HEK293 (cell line): Measurements from ENCODE around the gene NPAS2.

Experiments
- CTCF ChIA-PET: fragments of 350-600 bp; formaldehyde crosslinking; extraction: SDS; loops from one replicate; lab custom pipeline; 2021; ENCODE audit warnings: antibody characterized with exemption; lab: Yijun Ruan, JAX
- POLR2A ChIA-PET: fragments of 300-600 bp; formaldehyde crosslinking; extraction: SDS; loops from one replicate; lab custom pipeline; 2020; ENCODE audit warnings: antibody characterized with exemption, inconsistent platforms; lab: Yijun Ruan, JAX
- H3K27ac ChIP-seq: fragments of 200-500 bp; sonication (Bioruptor generic); 2 replicates; pipeline ENCODE4 v1.5.1; 2014; ENCODE audit warnings: low read depth, low read length, control low read depth, inconsistent platforms; ENCODE audit errors: extremely low read depth
- H3K36me3 ChIP-seq, 2 experiments: fragments of 200-500 bp in 1 of 2; sonication (Bioruptor generic) in 1 of 2; 1 replicate in 1 of 2; 2 replicates in 1 of 2; pipeline ENCODE4 v1.5.1; 2014 to 2017; ENCODE audit warnings: inconsistent platforms in 2 of 2, low read length in 2 of 2; ENCODE audit not compliant: control insufficient read depth in 2 of 2, insufficient read depth in 1 of 2
- H3K4me1 ChIP-seq: fragments of 200-500 bp; sonication (Bioruptor generic); 2 replicates; pipeline ENCODE4 v1.5.1; 2014; ENCODE audit warnings: mild to moderate bottlenecking, low read length, inconsistent platforms; ENCODE audit not compliant: control insufficient read depth, insufficient read depth
- H3K4me3 ChIP-seq: 2 replicates; pipeline ENCODE4 v1.5.1; 2011; ENCODE audit warnings: low read depth, mild to moderate bottlenecking, control low read depth, low read length, moderate library complexity
- H3K9me3 ChIP-seq: fragments of 200-500 bp; sonication (Bioruptor generic); 2 replicates; pipeline ENCODE4 v1.5.1; 2014; ENCODE audit warnings: low read depth, low read length, inconsistent platforms; ENCODE audit not compliant: control insufficient read depth, insufficient read depth
- BCL6B ChIP-seq: fragments of 450-650 bp; formaldehyde crosslinking; IDR thresholded peaks from 2 replicates; pipeline ENCODE4 v1.5.1; 2017; ENCODE audit warnings: missing biosample characterization, missing genetic modification characterization
- GLI2 ChIP-seq: fragments of 450-650 bp; formaldehyde crosslinking; IDR thresholded peaks from 2 replicates; pipeline ENCODE4; 2017; ENCODE audit warnings: missing biosample characterization, missing genetic modification characterization, low read depth, borderline replicate concordance
- WT1 ChIP-seq: fragments of 450-650 bp; formaldehyde crosslinking; IDR thresholded peaks from 2 replicates; pipeline ENCODE4 v1.5.1; 2016; ENCODE audit warnings: missing biosample characterization, missing genetic modification characterization
- ZBTB17 ChIP-seq: fragments of 450-650 bp; formaldehyde crosslinking; IDR thresholded peaks from 2 replicates; pipeline ENCODE4 v1.5.1; 2016; ENCODE audit warnings: missing biosample characterization, missing genetic modification characterization
- ZBTB26 ChIP-seq: fragments of 450-650 bp; formaldehyde crosslinking; optimal IDR thresholded peaks from 2 replicates; pipeline ENCODE3; 2016; ENCODE audit warnings: missing biosample characterization, mild to moderate bottlenecking, missing genetic modification characterization
- ZNF148 ChIP-seq: fragments of 450-650 bp; formaldehyde crosslinking; IDR thresholded peaks from 2 replicates; pipeline ENCODE4 v1.5.0; 2017; ENCODE audit warnings: missing biosample characterization, missing genetic modification characterization, borderline replicate concordance
- ZNF202 ChIP-seq: fragments of 450-650 bp; formaldehyde crosslinking; IDR thresholded peaks from 2 replicates; pipeline ENCODE4 v1.5.1; 2016; ENCODE audit warnings: missing biosample characterization, missing genetic modification characterization, borderline replicate concordance
- ZNF398 ChIP-seq: fragments of 450-650 bp; formaldehyde crosslinking; IDR thresholded peaks from 2 replicates; pipeline ENCODE4 v1.5.1; 2017; ENCODE audit warnings: missing biosample characterization, missing genetic modification characterization
- ZNF433 ChIP-seq: fragments of 450-650 bp; formaldehyde crosslinking; IDR thresholded peaks from 2 replicates; pipeline ENCODE4 v1.5.1; 2016; ENCODE audit warnings: missing biosample characterization, missing genetic modification characterization, low read depth
- ZNF501 ChIP-seq: fragments of 450-650 bp; formaldehyde crosslinking; IDR thresholded peaks from 2 replicates; pipeline ENCODE4 v1.5.1; 2016; ENCODE audit warnings: missing biosample characterization, missing genetic modification characterization
- ZNF596 ChIP-seq: fragments of 450-650 bp; IDR thresholded peaks from 2 replicates; pipeline ENCODE4 v1.5.0; 2018; ENCODE audit warnings: missing biosample characterization, mild to moderate bottlenecking, missing genetic modification characterization, moderate library complexity
- ZNF777 ChIP-seq: fragments of 450-650 bp; formaldehyde crosslinking; IDR thresholded peaks from 2 replicates; pipeline ENCODE4 v1.5.1; 2017; ENCODE audit warnings: missing biosample characterization, missing genetic modification characterization, borderline replicate concordance
- ZNF791 ChIP-seq: fragments of 450-650 bp; formaldehyde crosslinking; IDR thresholded peaks from 2 replicates; pipeline ENCODE4 v1.5.1; 2016; ENCODE audit warnings: missing biosample characterization, missing genetic modification characterization
- TF ChIP-seq, protein P1 (sequence below): fragments of 450-650 bp; IDR thresholded peaks from 2 replicates; pipeline ENCODE4 v1.5.1; 2018; ENCODE audit warnings: missing biosample characterization, mild to moderate bottlenecking, missing genetic modification characterization
- TF ChIP-seq, protein P2 (sequence below): fragments of 450-650 bp; formaldehyde crosslinking; IDR thresholded peaks from 2 replicates; pipeline ENCODE4 v1.5.1; 2016; ENCODE audit warnings: missing biosample characterization, missing genetic modification characterization

The NPAS2 gene

DNA sequence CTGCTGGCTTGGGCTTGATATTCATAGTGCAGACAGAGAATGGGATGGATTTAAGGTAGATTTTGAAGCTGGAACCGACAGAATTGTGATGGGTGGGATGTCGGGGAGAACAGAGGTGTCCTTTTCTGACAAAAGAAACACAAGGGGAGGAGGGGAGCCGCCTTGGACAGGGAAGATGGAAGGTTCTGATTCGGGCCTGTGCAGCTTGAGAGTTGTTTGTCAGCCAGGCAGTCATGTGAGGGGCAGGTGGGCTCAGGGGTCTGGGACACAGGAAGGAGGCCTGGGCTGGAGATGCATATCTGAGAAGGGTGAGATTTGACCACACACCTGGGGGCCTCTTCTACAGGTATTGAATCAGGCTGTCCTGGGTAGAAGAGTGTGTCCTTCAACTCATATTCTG is 41.4 kb downstream of the NPAS2 start:
- POLR2A ChIA-PET = no interaction called here
- Histone ChIP-seq H3K9me3 (no peaks in the 10 kb centered on the region), H3K4me1 (no peaks in the 10 kb centered on the region), H3K36me3 (no peaks in the 10 kb centered on the region), H3K27ac (no peak overlapping the region), H3K4me3 (no peak overlapping the region)
- CTCF ChIA-PET = interaction anchor here (1.2 kb wide), 1 partner anchor 9 kb away, joined by 4 read pairs; no protein-coding TSS in a partner anchor
- no peak for TF ChIP-seq GLI2 (tag by site-specific recombination)
- no peak for TF ChIP-seq ZBTB17 (tag by site-specific recombination)
- no peak for TF ChIP-seq WT1 (tag by site-specific recombination)

GRCh38 chr2:100862081-100862480 is 42.1 kb downstream of the NPAS2 start:
- ChIA-PET POLR2A (interaction anchor here (0.6 kb wide), 1 partner anchor 42 kb away, joined by 3 read pairs; no protein-coding TSS in a partner anchor), CTCF (interaction anchor here (1.2 kb wide), 1 partner anchor 9 kb away, joined by 4 read pairs; no protein-coding TSS in a partner anchor)
- TF ChIP-seq, protein P1, sequence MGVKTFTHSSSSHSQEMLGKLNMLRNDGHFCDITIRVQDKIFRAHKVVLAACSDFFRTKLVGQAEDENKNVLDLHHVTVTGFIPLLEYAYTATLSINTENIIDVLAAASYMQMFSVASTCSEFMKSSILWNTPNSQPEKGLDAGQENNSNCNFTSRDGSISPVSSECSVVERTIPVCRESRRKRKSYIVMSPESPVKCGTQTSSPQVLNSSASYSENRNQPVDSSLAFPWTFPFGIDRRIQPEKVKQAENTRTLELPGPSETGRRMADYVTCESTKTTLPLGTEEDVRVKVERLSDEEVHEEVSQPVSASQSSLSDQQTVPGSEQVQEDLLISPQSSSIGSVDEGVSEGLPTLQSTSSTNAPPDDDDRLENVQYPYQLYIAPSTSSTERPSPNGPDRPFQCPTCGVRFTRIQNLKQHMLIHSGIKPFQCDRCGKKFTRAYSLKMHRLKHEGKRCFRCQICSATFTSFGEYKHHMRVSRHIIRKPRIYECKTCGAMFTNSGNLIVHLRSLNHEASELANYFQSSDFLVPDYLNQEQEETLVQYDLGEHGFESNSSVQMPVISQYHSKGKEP (tag by site-specific recombination) = no peak
- TF ChIP-seq ZNF433 (tag by site-specific recombination) (no peak), ZNF777 (tag by site-specific recombination) (no peak), ZNF148 (tag by site-specific recombination) (no peak)
- TF ChIP-seq, protein P2, sequence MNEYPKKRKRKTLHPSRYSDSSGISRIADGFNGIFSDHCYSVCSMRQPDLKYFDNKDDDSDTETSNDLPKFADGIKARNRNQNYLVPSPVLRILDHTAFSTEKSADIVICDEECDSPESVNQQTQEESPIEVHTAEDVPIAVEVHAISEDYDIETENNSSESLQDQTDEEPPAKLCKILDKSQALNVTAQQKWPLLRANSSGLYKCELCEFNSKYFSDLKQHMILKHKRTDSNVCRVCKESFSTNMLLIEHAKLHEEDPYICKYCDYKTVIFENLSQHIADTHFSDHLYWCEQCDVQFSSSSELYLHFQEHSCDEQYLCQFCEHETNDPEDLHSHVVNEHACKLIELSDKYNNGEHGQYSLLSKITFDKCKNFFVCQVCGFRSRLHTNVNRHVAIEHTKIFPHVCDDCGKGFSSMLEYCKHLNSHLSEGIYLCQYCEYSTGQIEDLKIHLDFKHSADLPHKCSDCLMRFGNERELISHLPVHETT (tag by site-specific recombination) = no peak
- H3K36me3 ChIP-seq = no peaks in the 10 kb centered on the region
- H3K4me3 ChIP-seq = no peak overlapping the region
- H3K4me1 ChIP-seq = no peaks in the 10 kb centered on the region
- H3K9me3 ChIP-seq = no peaks in the 10 kb centered on the region
- no peak overlapping the region for H3K27ac ChIP-seq

DNA sequence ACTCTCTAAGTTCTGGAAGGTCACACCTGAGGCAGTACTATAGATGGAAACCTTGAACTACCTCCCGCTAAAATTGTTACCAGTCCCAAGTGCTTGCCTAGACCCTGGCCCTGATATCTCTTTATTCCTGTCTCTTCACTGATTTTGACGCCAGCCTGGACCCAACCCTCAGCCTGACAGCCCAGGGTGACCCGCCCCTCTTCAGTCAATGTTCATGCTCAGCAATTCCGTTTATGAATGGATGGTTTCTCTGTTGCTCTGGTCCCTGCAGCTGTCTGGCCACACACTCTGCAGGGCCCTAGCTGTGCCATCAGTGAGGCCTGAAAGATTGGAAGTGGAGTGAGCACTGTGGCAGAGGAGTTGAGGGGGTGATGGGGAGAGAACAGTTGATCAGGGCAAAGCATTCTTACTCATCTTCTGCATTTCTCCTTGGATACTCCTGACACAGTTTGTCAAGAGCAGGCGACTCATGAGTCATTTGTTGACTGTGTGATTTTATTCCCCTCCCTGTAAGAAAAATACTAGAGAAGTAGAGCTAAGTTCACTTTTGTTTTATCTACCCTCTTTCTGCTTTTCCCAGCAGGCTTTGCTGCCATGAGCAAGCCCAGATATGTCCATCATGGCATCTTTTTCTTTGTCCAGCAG is 46.0 kb downstream of the NPAS2 start:
- POLR2A ChIA-PET = no interaction called here
- Histone ChIP-seq H3K4me1 (no peaks in the 10 kb centered on the region), H3K36me3 (no peaks in the 10 kb centered on the region), H3K9me3 (no peaks in the 10 kb centered on the region), H3K4me3 (no peak overlapping the region), H3K27ac (no peak overlapping the region)
- CTCF ChIA-PET = no interaction called here
- no peak for TF ChIP-seq BCL6B (tag by site-specific recombination)
- no peak for TF ChIP-seq ZNF596 (tag by site-specific recombination)
- TF ChIP-seq ZNF777 (tag by site-specific recombination) = no peak
- no peak for TF ChIP-seq ZNF202
- no peak for TF ChIP-seq ZNF791 (tag by site-specific recombination)
- no peak for TF ChIP-seq ZBTB26
- TF ChIP-seq ZNF398 = no peak
- no peak for TF ChIP-seq ZNF501
